Measurements from ENCODE around the gene ACSM2A. TPM values are rescaled to one million over a fixed set of nuclear protein-coding genes. Genes with fewer than 3 reads are reported as not detected.
"Not testable (repeated sequence)": the region's sequence is repeated elsewhere in the genome, so short reads cannot be mapped to it uniquely, and the experiment has no call there.

The ACSM2A gene
- polyA plus RNA-seq, 1 donor, result 0.34 TPM

- DNase-seq, result not testable (repeated sequence)
These were observed 2.3 kb downstream of the ACSM2A start for GRCh38 chr16:20453633-20454032.

GRCh38 chr16:20459227-20459626 is 7.9 kb downstream of the ACSM2A start:
- DNase-seq, result not testable (repeated sequence)

- DNase-seq, result not testable (repeated sequence)
These were observed 9.0 kb downstream of the ACSM2A start for GRCh38 chr16:20460313-20460712.

GRCh38 chr16:20468954-20469353 is 17.6 kb downstream of the ACSM2A start:
- DNase-seq, result not testable (repeated sequence)

- not testable (repeated sequence) for DNase-seq
These were observed 18.6 kb downstream of the ACSM2A start for GRCh38 chr16:20469930-20470329.

GRCh38 chr16:20470732-20471131 is 19.4 kb downstream of the ACSM2A start:
- not testable (repeated sequence) for DNase-seq

- not testable (repeated sequence) for DNase-seq
These were observed 25.9 kb downstream of the ACSM2A start for GRCh38 chr16:20477188-20477744.

- DNase-seq, result not testable (repeated sequence)
These were observed 32.7 kb downstream of the ACSM2A start for GRCh38 chr16:20483989-20484388.

- DNase-seq, result no peak
These were observed 33.4 kb downstream of the ACSM2A start for GRCh38 chr16:20484726-20485125.

GRCh38 chr16:20485408-20485807 is 34.1 kb downstream of the ACSM2A start:
- no peak for DNase-seq

- not testable (repeated sequence) for DNase-seq
These were observed 39.7 kb downstream of the ACSM2A start for GRCh38 chr16:20490994-20491393.

GRCh38 chr16:20491448-20491847 is 40.1 kb downstream of the ACSM2A start:
- not testable (repeated sequence) for DNase-seq

- no peak for DNase-seq
These were observed 53.1 kb downstream of the ACSM2A start for GRCh38 chr16:20504418-20504817.

- DNase-seq, result no peak
These were observed 56.0 kb downstream of the ACSM2A start for GRCh38 chr16:20507280-20507679.

GRCh38 chr16:20510323-20510722 is 59.0 kb downstream of the ACSM2A start:
- DNase-seq, result no peak

GRCh38 chr16:20515688-20516090 is 64.4 kb downstream of the ACSM2A start:
- DNase-seq, result no peak

- no peak for DNase-seq
These were observed 65.8 kb downstream of the ACSM2A start for GRCh38 chr16:20517149-20517548.

- DNase-seq, result no peak
These were observed 67.9 kb downstream of the ACSM2A start for GRCh38 chr16:20519231-20519630.

GRCh38 chr16:20520103-20520502 is 68.8 kb downstream of the ACSM2A start:
- DNase-seq, result no peak

- DNase-seq, result not testable (repeated sequence)
These were observed 80.5 kb downstream of the ACSM2A start for GRCh38 chr16:20531795-20532194.

- DNase-seq, result not testable (repeated sequence)
These were observed 81.0 kb downstream of the ACSM2A start for GRCh38 chr16:20532284-20532792.

- not testable (repeated sequence) for DNase-seq
These were observed 85.3 kb downstream of the ACSM2A start for GRCh38 chr16:20536669-20537068.

Measured in hindlimb muscle (tissue), 1 donor.